GM18519 (cell line): ENCODE results near the gene FOXI1.
"Not testable (repeated sequence)": the region's sequence is repeated elsewhere in the genome, so short reads cannot be mapped to it uniquely, and the experiment has no call there.

Experiments
- ATAC-seq: cut with Tn5 transposase; IDR thresholded peaks from one replicate; pipeline ENCODE4 v1.9.1; 2021; ENCODE audit warnings: mild to moderate bottlenecking, moderate library complexity; ENCODE audit not compliant: unreplicated experiment, low FRiP score

The FOXI1 gene

DNA sequence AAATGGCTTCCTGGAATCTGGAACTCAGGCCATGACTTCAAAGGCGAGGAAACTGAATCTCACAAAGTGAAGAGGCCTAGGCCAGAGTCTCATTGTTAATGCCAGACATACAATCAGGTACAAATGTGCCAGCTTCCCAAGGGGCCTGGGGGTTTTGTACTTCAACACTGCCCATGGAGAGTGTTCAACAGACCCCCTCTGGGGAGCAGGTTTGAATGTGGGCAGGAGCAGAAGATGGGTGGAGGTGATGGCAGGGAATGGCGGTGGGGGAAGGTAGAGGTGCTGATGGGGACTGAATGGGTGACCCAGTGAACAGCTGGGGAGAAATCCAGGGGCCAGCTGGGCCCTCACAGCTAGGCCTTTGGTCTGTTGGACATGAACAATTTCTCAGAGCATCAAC is 12.0 kb downstream of the FOXI1 start:
- ATAC-seq, result no peak

DNA sequence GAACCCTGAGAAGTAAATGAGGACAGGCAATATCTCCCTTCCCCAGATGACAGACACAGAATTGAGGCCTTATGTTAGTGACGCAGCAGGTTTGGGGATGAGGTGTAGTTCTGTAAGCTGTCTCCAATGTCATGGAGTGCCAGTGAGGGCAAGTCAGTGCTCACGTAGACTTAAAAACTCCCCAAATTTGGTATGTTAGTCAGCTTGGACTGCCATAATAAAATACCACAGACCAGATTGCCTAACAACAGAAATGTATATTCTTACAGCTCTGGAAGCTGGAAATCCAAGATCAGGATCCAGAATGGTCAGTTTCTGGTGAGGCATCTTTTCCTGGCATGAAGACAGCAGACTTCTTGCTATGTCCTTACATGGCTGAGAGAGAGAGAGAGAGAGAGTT is 14.9 kb downstream of the FOXI1 start:
- ATAC-seq, result no peak

DNA sequence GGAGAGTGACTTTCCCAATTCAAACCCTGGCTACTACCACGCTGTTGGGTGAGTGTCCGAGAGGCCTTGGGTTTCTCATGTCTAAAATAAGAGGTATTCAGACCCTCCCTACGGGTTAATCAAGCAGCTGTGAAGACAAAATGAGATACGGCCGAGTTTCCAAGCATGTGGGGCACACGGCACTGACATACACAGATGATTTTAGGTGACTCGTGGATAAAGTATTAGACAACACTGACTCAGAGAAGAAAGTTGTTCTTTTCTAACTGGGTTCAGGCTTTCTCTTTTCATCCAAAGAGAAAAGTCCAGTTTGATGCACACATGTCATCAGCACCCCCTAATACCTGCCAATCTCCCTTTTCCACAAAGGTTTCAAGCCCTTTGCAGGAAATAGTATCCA is 15.6 kb downstream of the FOXI1 start:
- ATAC-seq, result no peak

DNA sequence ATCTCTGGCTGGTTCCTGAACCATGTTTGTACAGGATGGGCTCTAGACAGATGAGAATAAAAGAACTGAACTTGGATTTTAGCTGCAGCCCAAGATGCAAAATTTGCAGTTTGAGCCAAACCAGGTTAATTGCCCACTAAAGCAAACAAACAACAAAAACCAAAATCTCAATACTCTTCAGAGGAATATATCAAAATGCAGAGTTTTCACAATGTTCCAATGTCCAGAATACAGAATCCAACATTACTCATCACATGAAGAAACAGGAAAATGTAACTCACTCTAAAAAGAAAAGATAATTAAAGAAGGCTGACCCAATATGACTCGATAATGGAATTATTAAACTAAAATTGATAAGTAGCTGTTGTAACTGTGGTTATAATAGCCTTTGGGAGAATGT is 20.4 kb downstream of the FOXI1 start:
- no peak for ATAC-seq

DNA sequence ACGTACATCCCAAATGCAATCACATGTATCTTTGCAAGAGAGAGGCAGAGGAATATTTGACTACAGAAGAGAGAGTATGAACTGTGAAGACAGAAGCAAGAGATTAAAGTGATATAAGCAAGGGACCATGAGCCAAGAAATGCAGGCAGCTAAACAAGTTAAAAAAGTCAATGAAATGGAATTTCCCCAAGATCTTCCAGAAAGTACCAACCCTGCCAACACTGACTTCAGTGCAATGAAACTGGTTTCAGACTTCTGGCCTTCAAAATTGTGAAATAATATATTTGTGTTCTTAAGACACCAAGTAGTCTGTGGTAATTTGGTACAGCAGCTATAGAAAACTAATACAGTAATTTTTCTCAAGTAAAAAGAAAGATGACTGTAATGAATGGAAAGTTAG is 20.9 kb downstream of the FOXI1 start:
- ATAC-seq, result no peak

DNA sequence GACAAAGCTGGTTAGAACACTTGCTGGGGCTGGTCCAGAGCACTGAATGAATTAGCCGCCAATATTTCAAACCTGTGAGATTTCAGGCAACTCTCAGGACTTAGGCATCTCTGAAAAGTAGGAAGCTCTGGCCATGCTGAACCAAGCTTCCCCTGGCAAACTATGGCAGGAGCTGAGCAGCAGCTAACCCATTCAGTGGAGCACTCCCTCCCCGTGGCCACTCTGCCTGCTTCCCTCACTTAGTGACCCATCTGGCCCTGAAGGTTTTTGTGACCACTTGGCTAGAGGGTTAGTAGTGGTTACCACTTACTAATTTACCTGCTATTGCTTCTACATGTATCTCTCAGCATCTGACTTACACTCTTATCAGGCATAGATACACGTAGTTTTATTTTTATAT is 25.5 kb downstream of the FOXI1 start:
- ATAC-seq, result no peak

DNA sequence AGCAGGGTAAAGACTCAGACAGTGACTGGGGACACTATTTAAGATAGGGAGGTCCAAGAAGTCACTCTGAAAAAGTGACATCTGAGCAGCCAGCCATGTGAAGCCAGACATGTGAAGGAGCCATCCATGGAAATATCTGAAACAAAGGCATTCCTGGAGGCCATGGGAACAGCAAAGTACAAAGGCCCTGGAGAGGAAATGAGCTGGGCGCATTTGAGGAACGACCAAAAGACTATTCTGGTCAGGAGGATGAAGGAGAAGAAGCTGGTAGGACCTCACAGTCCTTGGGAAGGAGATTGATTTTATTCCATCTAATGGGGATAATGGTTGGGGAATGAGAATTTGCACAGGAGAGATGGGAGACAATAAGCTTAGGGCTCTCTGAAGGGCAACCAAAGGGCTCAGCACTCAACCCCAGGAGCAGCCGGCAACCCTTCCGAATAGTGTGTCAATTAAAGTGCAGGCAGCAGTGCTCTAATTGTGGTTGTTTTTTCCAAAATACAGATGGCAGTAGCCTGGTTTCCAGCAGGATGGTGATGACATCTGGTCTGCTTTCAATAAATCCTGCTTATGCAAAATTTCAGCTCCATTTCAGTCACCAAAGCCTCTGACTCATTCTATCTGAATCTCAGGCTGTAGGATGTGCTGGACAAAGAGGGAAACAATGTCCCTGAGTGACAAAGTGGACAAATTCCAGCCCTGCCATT is 26.7 kb downstream of the FOXI1 start:
- no peak for ATAC-seq

DNA sequence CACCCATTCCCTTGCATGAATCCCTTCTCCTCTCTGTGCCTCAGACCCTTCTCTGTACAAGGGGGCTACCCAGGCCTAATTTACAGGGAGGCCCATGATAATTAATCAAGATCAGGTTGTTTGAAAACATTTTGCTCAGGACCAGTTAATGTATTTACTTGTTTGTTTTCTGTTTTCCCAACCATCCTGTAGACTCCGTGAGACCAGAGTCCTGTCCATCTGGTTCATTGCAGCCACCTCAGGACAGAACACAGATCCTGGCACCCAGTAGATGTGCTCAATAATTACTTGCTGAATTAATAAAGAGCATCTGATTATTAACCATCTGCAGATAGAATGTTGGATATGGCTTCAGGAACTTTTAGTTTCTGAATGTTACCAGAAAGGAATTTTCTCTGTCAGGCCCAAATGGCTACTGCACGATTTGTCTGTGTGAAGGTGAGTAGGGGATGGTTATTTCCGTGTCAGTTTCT is 27.3 kb downstream of the FOXI1 start:
- no peak for ATAC-seq

DNA sequence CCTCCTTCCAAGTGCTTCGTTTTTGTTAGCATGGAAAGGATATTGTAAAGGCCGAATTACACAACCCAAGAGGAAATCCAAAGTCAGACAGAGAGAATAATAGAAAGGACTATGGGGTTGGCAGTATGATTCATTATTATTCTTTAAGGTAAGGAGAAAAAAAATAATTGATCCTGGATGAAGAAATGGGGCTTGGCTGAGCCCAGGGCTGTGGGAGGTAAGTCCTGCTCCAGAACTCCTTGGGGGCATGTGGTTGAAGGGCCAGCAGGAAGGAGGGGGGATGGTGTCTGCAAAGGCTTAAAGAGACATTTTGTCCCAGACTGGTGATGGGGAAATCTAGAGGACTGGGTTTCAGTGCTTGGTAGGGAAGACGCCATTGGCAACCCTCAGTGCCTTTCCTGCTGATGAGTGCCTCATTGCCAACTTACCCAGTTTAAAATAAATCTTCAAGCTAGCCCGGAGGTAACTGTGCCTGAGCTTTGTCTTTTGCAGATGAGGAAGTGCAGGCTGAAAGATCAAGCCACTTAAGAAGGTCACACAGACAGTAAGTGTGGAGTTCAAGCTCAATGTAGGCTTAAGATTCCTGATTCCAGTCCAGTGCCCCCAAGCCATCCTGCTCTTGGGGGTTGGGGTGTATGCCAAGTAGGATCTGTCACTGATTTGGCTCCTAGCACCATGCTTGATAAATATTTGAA is 30.2 kb downstream of the FOXI1 start:
- no peak for ATAC-seq

DNA sequence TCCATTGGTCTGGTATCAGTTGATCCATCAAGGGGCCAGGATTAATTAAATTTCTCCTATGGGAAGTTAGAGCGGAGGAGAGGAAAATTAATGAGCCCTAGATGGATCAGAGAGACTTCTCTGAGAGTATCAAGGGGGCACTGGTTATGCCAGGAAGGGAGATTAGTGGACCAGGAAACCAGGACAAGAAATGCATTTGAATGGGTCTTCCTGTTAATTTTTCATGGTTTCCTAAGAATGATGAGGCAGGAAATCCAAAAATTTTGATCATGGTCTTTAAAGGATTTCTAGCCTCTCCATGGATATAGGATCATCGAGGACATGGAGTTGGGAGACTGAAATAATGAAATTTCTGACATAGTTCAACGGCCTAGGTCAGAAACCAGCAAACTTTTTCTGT is 30.8 kb downstream of the FOXI1 start:
- ATAC-seq, result no peak

DNA sequence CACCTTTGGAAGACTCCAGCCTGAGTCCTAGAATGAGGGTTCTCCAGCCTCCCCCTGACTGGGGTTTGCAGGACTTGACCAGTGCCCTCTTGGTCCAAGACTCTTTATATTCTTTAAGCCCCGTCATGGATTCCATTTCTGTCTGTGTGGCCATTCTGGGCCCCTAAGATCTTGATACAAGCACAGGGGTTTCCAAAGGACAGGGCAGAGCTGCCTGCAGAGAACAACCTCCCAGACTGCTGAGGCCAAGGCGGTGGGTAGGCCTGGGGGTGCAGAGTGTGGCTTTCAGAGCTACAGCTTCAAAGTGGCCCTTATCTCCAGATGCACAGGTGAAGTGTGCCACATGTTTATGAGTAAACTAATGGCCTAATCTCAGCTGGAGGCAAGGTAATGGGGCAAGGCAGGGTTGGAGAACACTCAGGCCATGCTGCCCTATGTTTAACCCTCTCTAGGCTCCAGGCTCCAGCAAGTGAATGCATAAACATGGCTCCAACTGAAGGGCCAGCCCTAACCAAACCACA is 32.1 kb downstream of the FOXI1 start:
- ATAC-seq, result no peak

DNA sequence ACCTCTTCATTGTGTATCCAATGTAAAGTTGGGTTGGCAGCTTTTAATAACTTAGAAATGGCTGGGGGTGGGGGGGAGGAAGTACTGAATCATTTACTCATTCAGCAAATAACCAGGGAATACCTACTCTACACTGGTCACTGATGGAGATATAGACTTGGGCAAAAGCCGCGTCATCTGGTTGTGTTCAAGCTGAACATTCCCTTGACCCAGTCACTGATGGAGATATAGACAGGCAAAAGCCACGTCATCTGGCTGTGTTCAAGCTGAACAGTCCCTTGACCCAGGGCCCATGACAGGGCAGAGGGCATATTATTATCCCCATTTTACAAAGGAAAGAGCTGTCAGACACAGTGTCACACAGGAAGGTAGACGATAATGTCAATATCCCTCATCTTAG is 32.6 kb downstream of the FOXI1 start:
- ATAC-seq, result no peak

DNA sequence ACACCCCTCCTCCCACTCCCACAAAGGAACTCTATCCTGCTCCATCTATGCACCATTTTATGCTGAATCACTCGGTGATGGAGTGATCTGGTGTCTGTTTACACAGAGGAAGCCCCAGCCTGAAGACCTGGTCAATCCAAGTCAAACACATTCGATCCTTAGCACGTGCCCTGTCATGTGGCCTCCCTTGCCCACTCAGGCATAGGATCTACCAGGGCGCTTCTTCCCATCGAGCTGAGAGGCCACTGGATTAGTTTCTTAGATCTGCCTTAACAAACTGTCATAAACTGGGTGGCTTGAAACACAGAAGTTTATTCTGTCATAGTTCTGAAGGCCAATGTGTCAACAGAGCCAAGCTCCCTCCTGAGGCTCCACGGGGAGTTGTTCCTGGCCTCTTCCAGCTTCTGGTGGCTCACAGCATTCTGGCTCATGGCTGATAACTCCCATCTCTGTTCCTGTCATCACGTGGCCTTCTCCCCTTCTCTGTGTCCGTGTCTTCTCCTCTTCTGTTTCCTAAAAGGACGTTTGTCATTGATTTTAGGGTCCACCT is 34.2 kb downstream of the FOXI1 start:
- ATAC-seq, result no peak

DNA sequence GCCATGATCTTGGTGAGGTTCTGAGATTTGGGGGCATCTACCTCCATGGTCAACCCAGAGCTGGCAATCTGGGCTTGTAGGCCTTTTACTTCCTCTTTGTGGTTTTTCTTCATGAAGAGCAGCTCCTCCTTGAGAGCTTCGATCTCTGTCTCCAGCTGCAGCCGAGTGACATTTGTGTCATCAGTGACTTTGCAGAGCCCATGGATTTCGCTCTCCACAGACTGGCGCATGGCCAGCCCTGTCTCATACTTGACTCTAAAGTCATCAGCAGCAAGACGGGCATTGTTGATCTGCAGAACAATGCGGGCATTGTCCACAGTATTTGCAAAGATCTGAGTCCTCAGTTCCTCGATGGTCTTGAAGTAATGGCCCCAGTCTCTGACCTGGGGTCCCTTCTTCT is 35.5 kb downstream of the FOXI1 start:
- ATAC-seq, result not testable (repeated sequence)

DNA sequence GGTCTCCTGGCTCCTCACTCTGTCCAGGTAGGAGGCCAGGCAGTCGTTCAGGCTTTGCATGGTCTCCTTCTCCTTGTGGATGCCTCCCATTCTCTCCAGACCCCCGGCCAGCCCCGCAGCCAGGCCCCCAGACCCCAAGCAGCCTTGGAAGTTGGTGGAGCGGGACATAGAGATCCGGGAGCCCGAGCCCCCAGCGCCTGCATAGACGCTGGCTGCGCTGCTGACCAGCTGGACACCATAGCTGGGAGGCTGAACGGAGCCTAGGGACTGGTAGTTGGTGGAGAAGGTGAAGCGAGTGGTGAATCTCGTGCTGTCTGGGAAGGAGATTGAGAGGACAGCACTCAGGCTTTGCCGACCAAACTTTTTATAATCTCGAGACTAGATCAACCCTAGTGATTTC is 35.9 kb downstream of the FOXI1 start:
- ATAC-seq, result no peak

DNA sequence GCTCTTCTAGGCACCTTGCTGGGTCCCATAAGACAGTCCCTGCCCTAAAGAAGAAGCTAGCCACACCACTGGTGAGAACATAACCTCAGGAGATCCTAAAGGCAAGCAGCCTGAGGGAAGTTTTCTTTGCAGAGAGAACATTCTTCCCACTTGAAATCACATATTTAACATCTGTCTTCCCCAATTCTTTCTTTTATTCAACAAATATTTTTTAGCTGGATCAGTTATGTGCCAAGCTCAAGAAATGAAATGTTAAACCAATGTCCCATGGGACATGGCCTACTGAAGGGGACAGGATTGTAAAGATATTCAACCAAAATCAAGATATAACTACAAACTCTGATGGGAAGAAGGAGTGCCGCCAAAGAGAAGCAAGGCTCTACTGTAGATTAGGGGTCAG is 36.5 kb downstream of the FOXI1 start:
- ATAC-seq, result no peak

DNA sequence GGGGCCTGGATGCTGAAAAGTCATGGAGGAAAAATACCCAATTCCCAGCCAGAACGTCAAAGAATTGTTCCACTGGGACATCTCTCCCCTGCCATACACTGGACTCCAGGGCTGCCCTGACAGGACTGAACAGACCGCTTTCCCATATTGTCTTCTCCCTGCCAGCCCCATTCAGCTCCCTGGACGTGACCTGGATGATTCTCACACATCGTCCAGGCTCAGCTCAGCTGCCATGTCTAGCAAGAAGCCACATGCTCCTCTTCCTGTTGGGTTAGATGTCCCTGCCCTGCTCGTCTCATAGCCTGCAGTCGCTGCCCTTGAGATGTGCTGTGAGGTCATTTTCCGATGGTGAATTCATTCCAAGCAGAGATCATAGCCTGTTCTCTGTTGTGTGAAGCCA is 37.4 kb downstream of the FOXI1 start:
- ATAC-seq, result no peak

DNA sequence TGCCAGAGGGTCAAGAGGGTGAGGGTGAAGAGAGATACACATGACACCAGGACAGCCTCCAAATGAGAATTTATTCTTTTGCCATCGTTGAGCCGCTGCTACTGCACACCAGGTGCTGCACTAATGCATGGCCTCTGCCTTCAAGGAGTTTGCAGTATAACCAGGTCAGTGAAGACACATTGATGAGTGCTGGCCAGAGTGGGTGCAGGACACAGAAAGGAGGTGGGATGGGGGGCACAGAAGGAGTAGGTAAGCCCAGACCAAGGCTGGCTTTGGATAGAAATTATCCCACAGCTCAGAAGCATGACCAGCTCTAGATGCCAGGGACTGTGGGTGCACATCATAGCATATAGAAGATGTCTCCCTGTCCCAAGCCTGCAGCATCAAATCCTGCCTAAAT is 38.0 kb downstream of the FOXI1 start:
- ATAC-seq, result no peak

DNA sequence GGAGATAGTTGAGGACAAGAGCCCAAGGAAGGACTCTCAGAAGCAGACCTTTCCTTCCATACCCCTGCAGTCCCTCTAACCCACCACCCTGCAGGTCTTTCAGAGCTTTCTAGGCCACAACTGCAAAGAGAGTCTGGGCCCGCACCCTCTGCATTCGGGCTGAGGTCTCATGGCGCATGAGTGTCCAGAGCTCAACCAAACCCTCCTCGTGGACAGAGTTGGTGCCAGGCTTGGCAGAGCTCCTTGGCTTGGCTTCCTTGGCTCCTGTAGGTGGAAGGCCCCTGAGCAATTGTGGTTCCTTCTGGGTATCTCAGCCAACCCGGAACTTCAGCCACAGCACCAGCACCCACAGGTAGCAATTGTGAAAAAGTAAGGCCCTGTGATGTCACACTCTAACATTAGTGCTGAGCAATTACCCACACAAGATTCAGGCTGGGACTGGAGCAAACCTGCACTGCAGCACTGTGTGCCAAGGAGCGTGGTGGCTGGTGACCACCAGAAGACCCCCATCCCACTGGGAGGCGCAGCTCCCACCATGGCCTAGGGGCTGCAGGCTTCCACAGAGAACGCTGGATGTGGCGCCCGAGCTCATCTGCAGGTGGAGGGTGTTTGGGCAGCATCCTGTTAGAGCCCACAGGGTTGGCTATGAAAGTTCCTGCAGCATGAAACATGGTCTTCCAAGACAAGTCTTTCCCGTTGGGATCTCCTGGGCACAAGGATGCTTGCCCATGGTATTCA is 38.8 kb downstream of the FOXI1 start:
- ATAC-seq, result no peak

DNA sequence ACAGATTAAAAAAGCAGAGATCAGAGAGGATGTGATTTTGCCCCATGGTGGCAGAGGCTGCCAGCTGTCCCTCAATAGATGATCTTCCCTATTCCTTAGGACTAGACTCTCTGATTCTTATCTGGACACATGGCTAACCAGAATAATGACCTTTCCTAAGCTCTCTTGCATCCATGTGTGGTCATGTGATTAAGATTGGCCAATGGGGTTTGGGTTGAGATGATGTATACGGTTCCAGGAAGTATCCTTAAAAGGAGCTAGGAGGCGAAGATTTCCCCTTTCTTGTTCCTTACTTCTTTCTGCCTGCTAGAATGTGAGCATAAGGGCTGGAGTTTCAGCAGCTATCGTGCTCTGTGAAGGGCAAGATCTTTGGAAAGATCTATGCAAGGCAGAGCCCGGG is 39.8 kb downstream of the FOXI1 start:
- ATAC-seq, result no peak
